PC-9 (cell line): Measurements from ENCODE around the gene UBE2S.

ENCODE experiments used
- EZH2 ChIP-seq: fragments of 200-600 bp; sonication (generic); IDR thresholded peaks from 2 replicates; pipeline ENCODE4 v1.8.0; 2017; ENCODE audit warnings: antibody characterized with exemption, low read depth
- TF ChIP-seq, protein P1 (sequence below): fragments of 200-600 bp; sonication (generic); conservative IDR thresholded peaks from 2 replicates; pipeline ENCODE4 v1.6.1; 2017; ENCODE audit warnings: mixed run types, antibody characterized with exemption, mild to moderate bottlenecking, moderate library complexity

GRCh38 chr19:55350620-55351315 lies 56.8 kb downstream of the UBE2S start:
- TF ChIP-seq, protein P1, sequence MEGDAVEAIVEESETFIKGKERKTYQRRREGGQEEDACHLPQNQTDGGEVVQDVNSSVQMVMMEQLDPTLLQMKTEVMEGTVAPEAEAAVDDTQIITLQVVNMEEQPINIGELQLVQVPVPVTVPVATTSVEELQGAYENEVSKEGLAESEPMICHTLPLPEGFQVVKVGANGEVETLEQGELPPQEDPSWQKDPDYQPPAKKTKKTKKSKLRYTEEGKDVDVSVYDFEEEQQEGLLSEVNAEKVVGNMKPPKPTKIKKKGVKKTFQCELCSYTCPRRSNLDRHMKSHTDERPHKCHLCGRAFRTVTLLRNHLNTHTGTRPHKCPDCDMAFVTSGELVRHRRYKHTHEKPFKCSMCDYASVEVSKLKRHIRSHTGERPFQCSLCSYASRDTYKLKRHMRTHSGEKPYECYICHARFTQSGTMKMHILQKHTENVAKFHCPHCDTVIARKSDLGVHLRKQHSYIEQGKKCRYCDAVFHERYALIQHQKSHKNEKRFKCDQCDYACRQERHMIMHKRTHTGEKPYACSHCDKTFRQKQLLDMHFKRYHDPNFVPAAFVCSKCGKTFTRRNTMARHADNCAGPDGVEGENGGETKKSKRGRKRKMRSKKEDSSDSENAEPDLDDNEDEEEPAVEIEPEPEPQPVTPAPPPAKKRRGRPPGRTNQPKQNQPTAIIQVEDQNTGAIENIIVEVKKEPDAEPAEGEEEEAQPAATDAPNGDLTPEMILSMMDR = no peak
- TF ChIP-seq EZH2 = no peak
